GM12878 (cell line): ENCODE data around the gene CAPZB. TPM values are rescaled to one million over a fixed set of nuclear protein-coding genes. Genes with fewer than 3 reads are reported as not detected.
A peak's percentile ranks its signal among the peaks of the same experiment; 100 is the strongest.

Experiments used
- ATAC-seq: fragments of 200-7000 bp; cut with Tn5 transposase; 3 replicates; pipeline ENCODE4 v1.9.1; 2020; ENCODE audit warnings: mild to moderate bottlenecking, moderate library complexity
- BruUV-seq: library from RNA; stranded (reverse); fragments of 400-500 nt; replicated peaks from 2 replicates; lab custom pipeline; 2021; lab: Mats Ljungman, UMichigan
- CTCF ChIA-PET: fragments of 300-600 bp; sonication (Branson Sonifier 250); formaldehyde crosslinking; extraction: SDS; loops from one replicate; lab custom pipeline; 2021; ENCODE audit warnings: inconsistent platforms; lab: Yijun Ruan, JAX
- POLR2A ChIA-PET: fragments of 350-600 bp; formaldehyde crosslinking; extraction: SDS; loops from one replicate; lab custom pipeline; 2021; ENCODE audit warnings: inconsistent platforms; lab: Charles Lee
- RAD21 ChIA-PET: fragments of 300-600 bp; sonication (Branson Sonifier 250); formaldehyde crosslinking; loops from one replicate; lab custom pipeline; 2023; ENCODE audit warnings: antibody characterized with exemption; ENCODE audit not compliant: unreplicated experiment; lab: Charles Lee
- SMC1A ChIA-PET: fragments of 300-600 bp; sonication (Branson Sonifier 250); formaldehyde crosslinking; loops from one replicate; lab custom pipeline; 2023; ENCODE audit not compliant: unreplicated experiment, uncharacterized antibody; lab: Charles Lee
- DNase-seq: peaks from one replicate; pipeline ENCODE4 v3.0.0-alpha.2; 2011; ENCODE audit warnings: low read depth, low spot score
- FAIRE-seq: peaks from 3 replicates; lab custom pipeline; 2011; peaks lifted over from hg19 to GRCh38; lab: Jason Lieb, UNC
- H2AFZ ChIP-seq: 2 replicates; pipeline ENCODE4 v1.6.0; 2011; ENCODE audit warnings: low read depth, low read length, control low read depth; ENCODE audit not compliant: control insufficient read depth
- H3K27ac ChIP-seq: 2 replicates; pipeline ENCODE4 v1.5.1; 2011; ENCODE audit warnings: control low read depth; ENCODE audit not compliant: control insufficient read depth, insufficient read depth
- H3K27me3 ChIP-seq, 2 experiments: replicated peaks in 1 of 2; 2 replicates each; pipeline versions ENCODE4 v1.6.0 to v1.6.1; 2011; ENCODE audit warnings: low read length in 1 of 2; ENCODE audit not compliant: control insufficient read depth in 2 of 2, insufficient read depth in 2 of 2
- H3K36me3 ChIP-seq, 2 experiments: 2 replicates each; pipeline ENCODE4 v1.5.1; 2011; ENCODE audit warnings: low read length in 1 of 2; ENCODE audit not compliant: control insufficient read depth in 2 of 2, insufficient read depth in 2 of 2
- H3K4me1 ChIP-seq: 2 replicates; pipeline ENCODE4 v1.6.1; 2011; ENCODE audit warnings: mild to moderate bottlenecking, low read length, moderate library complexity, mixed read lengths; ENCODE audit not compliant: control insufficient read depth, insufficient read depth
- H3K4me2 ChIP-seq: 2 replicates; pipeline ENCODE4 v1.6.0; 2011; ENCODE audit warnings: control low read depth; ENCODE audit not compliant: control insufficient read depth, insufficient read depth
- H3K4me3 ChIP-seq: fragments of 200-600 bp; sonication (generic); 2 replicates; pipeline ENCODE4 v1.5.1; 2016
- H3K79me2 ChIP-seq: 2 replicates; pipeline ENCODE4 v1.6.0; 2011; ENCODE audit warnings: low read length; ENCODE audit not compliant: control insufficient read depth, insufficient read depth
- H3K9ac ChIP-seq: 2 replicates; pipeline ENCODE4 v1.8.0; 2011; ENCODE audit warnings: low read length, control low read depth, mixed read lengths; ENCODE audit not compliant: control insufficient read depth, insufficient read depth
- H3K9me3 ChIP-seq: replicated peaks from 3 replicates; pipeline ENCODE4 v1.5.1; 2011; ENCODE audit warnings: mild to moderate bottlenecking, low read length; ENCODE audit not compliant: control insufficient read depth, insufficient read depth
- H4K20me1 ChIP-seq: 2 replicates; pipeline ENCODE4 v1.6.0; 2011; ENCODE audit not compliant: control insufficient read depth, insufficient read depth
- BCLAF1 ChIP-seq: fragments of 450-650 bp; IDR thresholded peaks from 2 replicates; pipeline ENCODE4 v1.6.1; 2017; ENCODE audit warnings: antibody characterized with exemption, mild to moderate bottlenecking, moderate library complexity
- BMI1 ChIP-seq: fragments of 450-650 bp; IDR thresholded peaks from 2 replicates; pipeline ENCODE4 v1.6.1; 2016; ENCODE audit warnings: mild to moderate bottlenecking, moderate library complexity, borderline replicate concordance
- CHD1 ChIP-seq: IDR thresholded peaks from 2 replicates; pipeline ENCODE4 v1.6.1; 2012; ENCODE audit warnings: low read depth, low read length, improper control_type of control experiment
- E4F1 ChIP-seq: fragments of 450-650 bp; IDR thresholded peaks from 2 replicates; pipeline ENCODE4 v1.6.1; 2018; ENCODE audit warnings: borderline replicate concordance, mild to moderate bottlenecking; ENCODE audit not compliant: partially characterized antibody
- MTA2 ChIP-seq: fragments of 450-650 bp; IDR thresholded peaks from 2 replicates; pipeline ENCODE4 v1.6.1; 2016; ENCODE audit warnings: low read depth, mild to moderate bottlenecking, moderate library complexity
- NFYB ChIP-seq: IDR thresholded peaks from 2 replicates; pipeline ENCODE4 v1.6.1; 2011; ENCODE audit warnings: low read depth, mild to moderate bottlenecking, low read length, improper control_type of control experiment, moderate library complexity; ENCODE audit not compliant: insufficient read depth
- POLR2A ChIP-seq: IDR thresholded peaks from 2 replicates; pipeline ENCODE4 v1.6.1; 2011; ENCODE audit warnings: low read depth, mild to moderate bottlenecking, low read length
- POLR2AphosphoS2 ChIP-seq: IDR thresholded peaks from 2 replicates; pipeline ENCODE4 v1.6.1; 2011; ENCODE audit warnings: low read depth, mild to moderate bottlenecking, low read length, improper control_type of control experiment, moderate library complexity
- WGBS: methylation state at CpG from one replicate; pipeline ENCODE4 v1.1.6; 2016; ENCODE audit warnings: low lambda C conversion rate; ENCODE audit not compliant: insufficient replicate concordance, insufficient coverage; ENCODE audit errors: missing lambda C conversion rate; 5-methylcytosine and 5-hydroxymethylcytosine counted together
- in situ Hi-C: fragments of 300-500 bp; cut with MboI; formaldehyde crosslinking; loops from 9 replicates; pipeline ENCODE4 v1.14.3; 2018; ENCODE audit warnings: mixed read lengths
- intact Hi-C: fragments of 100-400 bp; cut with micrococcal nuclease; formaldehyde crosslinking; loops from one replicate; pipeline ENCODE4 v1.14.2; 2022; ENCODE audit not compliant: unreplicated experiment
- polyA plus RNA-seq, 11 experiments: library from polyadenylated mRNA; depleted of rRNA in 4 of 11; unstranded in 6 of 11; stranded (reverse) in 5 of 11; fragments of >200 nt; fragmentation: Nextera tagmentation in 4 of 11; fragmentation: Illumina TruSeq in 1 of 11; extraction: Ambion mirVana in 4 of 11; extraction: Trizol in 1 of 11; gene quantifications; 1 replicate in 1 of 11; 2 replicates in 10 of 11; pipeline versions ENCODE4 v1.2.1 to v1.2.3, GENCODE V29; 2011 to 2016; ENCODE audit warnings: inconsistent platforms in 2 of 11, missing spikeins in 2 of 11, low read depth in 1 of 11
- total RNA-seq, 4 experiments: library from RNA; depleted of rRNA in 3 of 4; stranded (reverse); fragments of >200 nt in 3 of 4; fragmentation: Illumina TruSeq in 1 of 4; extraction: Trizol in 1 of 4; gene quantifications; 2 replicates each; pipeline versions ENCODE4 v1.2.1 to v1.2.3, GENCODE V29; 2013 to 2021

CAPZB gene
- total and polyA plus RNA-seq, 10 of the 15 experiments (the other 5 are each of a cell fraction or from before 2014, with no cell fraction given): 104 to 454 (median 213) TPM

GRCh38 chr1:19426294-19427086, 58.8 kb downstream of the CAPZB start:
- FAIRE-seq: no peak
- no peak for DNase-seq
- H4K20me1 ChIP-seq: peaks cover 23% of the 10 kb centered on the region
- no peak overlapping the region for H3K27ac ChIP-seq
- H3K79me2 ChIP-seq: peaks cover 79% of the 10 kb centered on the region
- ChIA-PET POLR2A (no interaction called here), CTCF (no interaction called here), SMC1A (no interaction called here), RAD21 (no interaction called here)
- H3K27me3 ChIP-seq: no peaks in the 10 kb centered on the region
- TF ChIP-seq BCLAF1: no peak
- no peak for TF ChIP-seq E4F1
- TF ChIP-seq BMI1: no peak
- TF ChIP-seq POLR2AphosphoS2: no peak
- TF ChIP-seq CHD1: no peak
- TF ChIP-seq NFYB: no peak
- TF ChIP-seq MTA2: no peak
- 0 out of 2 replicates have a peak, but pooled peaks have one; percentile 21 for TF ChIP-seq POLR2A
- no peak overlapping the region for H3K4me2 ChIP-seq
- no peaks in the 10 kb centered on the region for H3K9me3 ChIP-seq
- in situ Hi-C loops: no loop called here
- no peaks in the 10 kb centered on the region for H3K4me1 ChIP-seq
- no peak overlapping the region for H3K9ac ChIP-seq
- peaks cover 4 to 12% of the 10 kb centered on the region in 2 experiments; a peak in 3 of 4 replicates for H3K36me3 ChIP-seq
- BruUV-seq: no TSS peak
- no peak for ATAC-seq
- WGBS: 88% methylated on average over 13 of the region's 13 CpGs
- no peak overlapping the region for H3K4me3 ChIP-seq
- no peak overlapping the region for H2AFZ ChIP-seq
- intact Hi-C loops: no loop called here
